HEK293 (cell line): Measurements from ENCODE around the gene EMC9.

Source experiments
- FEZF1 ChIP-seq: fragments of 450-650 bp; formaldehyde crosslinking; IDR thresholded peaks from 2 replicates; pipeline ENCODE4 v1.5.1; 2016; ENCODE audit warnings: missing biosample characterization, missing genetic modification characterization
- GFI1B ChIP-seq: fragments of 450-650 bp; formaldehyde crosslinking; IDR thresholded peaks from 2 replicates; pipeline ENCODE4 v1.5.1; 2016; ENCODE audit warnings: missing biosample characterization, missing genetic modification characterization
- GLI4 ChIP-seq: fragments of 450-650 bp; formaldehyde crosslinking; IDR thresholded peaks from 2 replicates; pipeline ENCODE4 v1.5.1; 2016; ENCODE audit warnings: missing biosample characterization, missing genetic modification characterization
- HIC1 ChIP-seq: fragments of 450-650 bp; formaldehyde crosslinking; IDR thresholded peaks from 2 replicates; pipeline ENCODE4 v1.5.1; 2016; ENCODE audit warnings: missing biosample characterization, missing genetic modification characterization
- KLF16 ChIP-seq: fragments of 450-650 bp; formaldehyde crosslinking; IDR thresholded peaks from 2 replicates; pipeline ENCODE4 v1.5.1; 2017; ENCODE audit warnings: missing biosample characterization, missing genetic modification characterization
- KLF17 ChIP-seq: fragments of 450-650 bp; formaldehyde crosslinking; IDR thresholded peaks from 2 replicates; pipeline ENCODE4 v1.5.1; 2016; ENCODE audit warnings: missing biosample characterization, missing genetic modification characterization
- KLF8 ChIP-seq: fragments of 450-650 bp; formaldehyde crosslinking; IDR thresholded peaks from 2 replicates; pipeline ENCODE4 v1.5.1; 2016; ENCODE audit warnings: missing biosample characterization, missing genetic modification characterization
- KLF9 ChIP-seq: fragments of 450-650 bp; formaldehyde crosslinking; IDR thresholded peaks from 2 replicates; pipeline ENCODE4 v1.5.1; 2016; ENCODE audit warnings: missing biosample characterization, missing genetic modification characterization, low read depth
- OVOL3 ChIP-seq: fragments of 450-650 bp; formaldehyde crosslinking; IDR thresholded peaks from 2 replicates; pipeline ENCODE4 v1.5.1; 2016; ENCODE audit warnings: missing biosample characterization, missing genetic modification characterization
- SP3 ChIP-seq: fragments of 450-650 bp; formaldehyde crosslinking; IDR thresholded peaks from 2 replicates; pipeline ENCODE4 v1.5.1; 2016; ENCODE audit warnings: missing biosample characterization, missing genetic modification characterization
- ZBTB1 ChIP-seq: fragments of 450-650 bp; formaldehyde crosslinking; IDR thresholded peaks from 2 replicates; pipeline ENCODE4 v1.5.1; 2016; ENCODE audit warnings: missing biosample characterization, missing genetic modification characterization
- ZBTB17 ChIP-seq: fragments of 450-650 bp; formaldehyde crosslinking; IDR thresholded peaks from 2 replicates; pipeline ENCODE4 v1.5.1; 2016; ENCODE audit warnings: missing biosample characterization, missing genetic modification characterization
- ZBTB21 ChIP-seq: fragments of 450-650 bp; formaldehyde crosslinking; IDR thresholded peaks from 2 replicates; pipeline ENCODE4 v1.5.1; 2017; ENCODE audit warnings: missing biosample characterization, missing genetic modification characterization
- ZFP69B ChIP-seq: fragments of 450-650 bp; formaldehyde crosslinking; IDR thresholded peaks from 2 replicates; pipeline ENCODE4 v1.5.1; 2016; ENCODE audit warnings: missing biosample characterization, missing genetic modification characterization
- ZNF112 ChIP-seq: fragments of 450-650 bp; formaldehyde crosslinking; IDR thresholded peaks from 2 replicates; pipeline ENCODE4 v1.5.0; 2017; ENCODE audit warnings: missing biosample characterization, missing genetic modification characterization
- ZNF132 ChIP-seq: fragments of 450-650 bp; formaldehyde crosslinking; IDR thresholded peaks from 2 replicates; pipeline ENCODE4 v1.5.1; 2017; ENCODE audit warnings: missing biosample characterization, missing genetic modification characterization, borderline replicate concordance
- ZNF174 ChIP-seq: fragments of 450-650 bp; formaldehyde crosslinking; IDR thresholded peaks from 2 replicates; pipeline ENCODE4 v1.5.0; 2017; ENCODE audit warnings: missing biosample characterization, mild to moderate bottlenecking, missing genetic modification characterization
- ZNF19 ChIP-seq: fragments of 450-650 bp; formaldehyde crosslinking; IDR thresholded peaks from 2 replicates; pipeline ENCODE4; 2016; ENCODE audit warnings: missing biosample characterization, missing genetic modification characterization, low read depth
- ZNF202 ChIP-seq: fragments of 450-650 bp; formaldehyde crosslinking; IDR thresholded peaks from 2 replicates; pipeline ENCODE4 v1.5.1; 2016; ENCODE audit warnings: missing biosample characterization, missing genetic modification characterization, borderline replicate concordance
- ZNF24 ChIP-seq: fragments of 450-650 bp; formaldehyde crosslinking; IDR thresholded peaks from 2 replicates; pipeline ENCODE4 v1.5.1; 2016; ENCODE audit warnings: missing biosample characterization, missing genetic modification characterization
- ZNF311 ChIP-seq: fragments of 450-650 bp; formaldehyde crosslinking; IDR thresholded peaks from 2 replicates; pipeline ENCODE4 v1.5.1; 2017; ENCODE audit warnings: missing biosample characterization, missing genetic modification characterization, borderline replicate concordance
- ZNF324 ChIP-seq: fragments of 450-650 bp; formaldehyde crosslinking; IDR thresholded peaks from 2 replicates; pipeline ENCODE4 v1.5.1; 2016; ENCODE audit warnings: missing biosample characterization, missing genetic modification characterization
- ZNF394 ChIP-seq: fragments of 450-650 bp; formaldehyde crosslinking; IDR thresholded peaks from 2 replicates; pipeline ENCODE4 v1.5.1; 2016; ENCODE audit warnings: missing biosample characterization, missing genetic modification characterization, mild to moderate bottlenecking, moderate library complexity, borderline replicate concordance
- ZNF521 ChIP-seq: fragments of 450-650 bp; formaldehyde crosslinking; IDR thresholded peaks from 2 replicates; pipeline ENCODE4 v1.5.1; 2017; ENCODE audit warnings: missing biosample characterization, mild to moderate bottlenecking, missing genetic modification characterization
- ZNF558 ChIP-seq: fragments of 450-650 bp; formaldehyde crosslinking; IDR thresholded peaks from 2 replicates; pipeline ENCODE4 v1.5.1; 2016; ENCODE audit warnings: missing biosample characterization, missing genetic modification characterization
- ZNF600 ChIP-seq: fragments of 450-650 bp; formaldehyde crosslinking; IDR thresholded peaks from 2 replicates; pipeline ENCODE4 v1.5.1; 2016; ENCODE audit warnings: missing biosample characterization, missing genetic modification characterization
- ZNF629 ChIP-seq: fragments of 450-650 bp; formaldehyde crosslinking; IDR thresholded peaks from 2 replicates; pipeline ENCODE4 v1.5.1; 2017; ENCODE audit warnings: missing biosample characterization, missing genetic modification characterization
- ZNF664 ChIP-seq: fragments of 450-650 bp; formaldehyde crosslinking; IDR thresholded peaks from 2 replicates; pipeline ENCODE4 v1.5.1; 2016; ENCODE audit warnings: missing biosample characterization, missing genetic modification characterization
- ZNF692 ChIP-seq: fragments of 450-650 bp; formaldehyde crosslinking; IDR thresholded peaks from 2 replicates; pipeline ENCODE4 v1.5.1; 2016; ENCODE audit warnings: missing biosample characterization, missing genetic modification characterization
- ZNF704 ChIP-seq: fragments of 450-650 bp; formaldehyde crosslinking; IDR thresholded peaks from 2 replicates; pipeline ENCODE4 v1.5.1; 2016; ENCODE audit warnings: missing biosample characterization, missing genetic modification characterization
- ZNF776 ChIP-seq: fragments of 450-650 bp; formaldehyde crosslinking; IDR thresholded peaks from 2 replicates; pipeline ENCODE4 v1.5.0; 2017; ENCODE audit warnings: missing biosample characterization, missing genetic modification characterization, borderline replicate concordance
- ZNF843 ChIP-seq: fragments of 450-650 bp; formaldehyde crosslinking; IDR thresholded peaks from 2 replicates; pipeline ENCODE4 v1.5.1; 2016; ENCODE audit warnings: missing biosample characterization, missing genetic modification characterization
- ZSCAN23 ChIP-seq: fragments of 450-650 bp; formaldehyde crosslinking; IDR thresholded peaks from 2 replicates; pipeline ENCODE4 v1.5.1; 2016; ENCODE audit warnings: missing biosample characterization, missing genetic modification characterization
- TF ChIP-seq, protein P1 (sequence below): fragments of 450-650 bp; formaldehyde crosslinking; IDR thresholded peaks from 2 replicates; pipeline ENCODE4 v1.5.1; 2016; ENCODE audit warnings: missing biosample characterization, missing genetic modification characterization

EMC9 gene

DNA sequence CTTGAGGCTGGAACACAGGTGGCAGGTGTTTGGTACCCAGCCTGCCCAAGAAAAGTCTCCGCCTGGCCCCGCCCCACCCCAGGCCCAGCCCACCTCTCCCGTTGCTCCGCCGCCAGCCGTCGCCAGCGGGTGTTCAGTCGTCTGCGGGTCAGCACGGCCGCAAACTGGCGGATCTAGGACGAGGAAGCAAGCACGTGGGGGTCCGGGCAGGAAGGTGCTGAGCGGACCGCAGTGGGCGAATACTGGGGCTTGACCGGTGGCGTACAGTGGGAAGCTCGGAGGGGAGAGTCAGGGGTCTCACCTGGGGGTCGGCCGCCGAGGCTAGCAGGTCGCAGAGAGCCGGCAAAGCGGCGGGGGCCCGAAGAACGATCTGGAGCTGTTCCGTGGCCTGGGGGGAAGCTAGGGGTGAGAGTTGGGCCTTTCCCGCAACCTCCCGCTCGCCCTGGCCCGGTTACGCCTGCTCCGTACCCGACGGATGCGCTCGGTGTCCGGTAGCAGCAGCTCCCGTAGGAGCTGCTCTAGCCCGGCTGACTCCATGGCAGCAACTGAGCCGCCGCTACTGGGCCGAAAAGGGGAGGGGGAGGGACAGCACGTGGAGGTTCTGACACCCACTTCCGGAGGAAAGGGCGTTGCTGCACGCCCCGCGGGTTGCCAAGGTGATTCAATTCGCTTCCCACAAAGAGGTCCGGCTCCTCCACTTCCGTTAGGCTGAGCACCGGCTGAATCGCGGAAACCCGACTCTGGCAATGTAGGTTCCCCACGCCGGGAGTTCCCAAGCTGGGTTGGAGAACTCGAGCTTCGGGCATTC is 47.1 kb upstream of the EMC9 start, which contains the start of gene IPO4 (continued):
- TF ChIP-seq ZNF394 (peak; percentile 77; the same call in 1 of the 2 replicates), ZNF629 (peak; percentile 89), ZNF132 (tag by site-specific recombination) (no peak), ZNF112 (tag by site-specific recombination) (no peak), GLI4 (peak; percentile 63; the same call in 1 of the 2 replicates), SP3 (tag by site-specific recombination) (peak; percentile 90), ZNF24 (tag by site-specific recombination) (peak; percentile 93), ZNF600 (tag by site-specific recombination) (peak; percentile 86), ZNF174 (tag by site-specific recombination) (no peak), ZNF664 (peak; percentile 88), KLF17 (tag by site-specific recombination) (peak; percentile 99), ZNF776 (no peak), OVOL3 (tag by site-specific recombination) (peak; percentile 73; the same call in 1 of the 2 replicates), ZBTB17 (peak; percentile 91), ZNF19 (tag by site-specific recombination) (no peak), ZNF692 (tag by site-specific recombination) (peak; percentile 82), ZFP69B (peak; percentile 73; the same call in 1 of the 2 replicates), KLF8 (tag by site-specific recombination) (peak; percentile 99), ZBTB1 (tag by site-specific recombination) (0 out of 2 replicates have a peak, but pooled peaks have one; percentile 20), ZNF311 (tag by site-specific recombination) (no peak), ZNF843 (tag by site-specific recombination) (peak; percentile 70), GFI1B (tag by site-specific recombination) (0 out of 2 replicates have a peak, but pooled peaks have one; percentile 27), ZNF521 (no peak), ZNF558 (tag by site-specific recombination) (0 out of 2 replicates have a peak, but pooled peaks have one; percentile 50), KLF9 (tag by site-specific recombination) (peak; percentile 93), HIC1 (tag by site-specific recombination) (no peak), ZNF324 (tag by site-specific recombination) (peak; percentile 96), KLF16 (tag by site-specific recombination) (peak; percentile 99), ZNF704 (tag by site-specific recombination) (no peak; the same call in 1 of the 2 replicates), ZBTB21 (tag by site-specific recombination) (peak; percentile 49; the same call in 1 of the 2 replicates), ZSCAN23 (tag by site-specific recombination) (peak; percentile 96; the same call in 1 of the 2 replicates), FEZF1 (0 out of 2 replicates have a peak, but pooled peaks have one; percentile 27), ZNF202 (no peak)
- TF ChIP-seq, protein P1, sequence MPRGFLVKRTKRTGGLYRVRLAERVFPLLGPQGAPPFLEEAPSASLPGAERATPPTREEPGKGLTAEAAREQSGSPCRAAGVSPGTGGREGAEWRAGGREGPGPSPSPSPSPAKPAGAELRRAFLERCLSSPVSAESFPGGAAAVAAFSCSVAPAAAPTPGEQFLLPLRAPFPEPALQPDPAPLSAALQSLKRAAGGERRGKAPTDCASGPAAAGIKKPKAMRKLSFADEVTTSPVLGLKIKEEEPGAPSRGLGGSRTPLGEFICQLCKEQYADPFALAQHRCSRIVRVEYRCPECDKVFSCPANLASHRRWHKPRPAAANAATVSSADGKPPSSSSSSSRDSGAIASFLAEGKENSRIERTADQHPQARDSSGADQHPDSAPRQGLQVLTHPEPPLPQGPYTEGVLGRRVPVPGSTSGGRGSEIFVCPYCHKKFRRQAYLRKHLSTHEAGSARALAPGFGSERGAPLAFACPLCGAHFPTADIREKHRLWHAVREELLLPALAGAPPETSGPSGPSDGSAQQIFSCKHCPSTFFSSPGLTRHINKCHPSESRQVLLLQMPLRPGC (tag by site-specific recombination) = peak; percentile 89
